ENCODE data around the gene SH3GL3.

- no peak for TF ChIP-seq POLR2A (IDR thresholded peaks at IDR 0.05)
- TF ChIP-seq CTCF (IDR thresholded peaks at IDR 0.05): no peak
These were observed 169.7 kb downstream of the SH3GL3 start for GRCh38 chr15:83616840-83617239.

Data from adrenal gland (tissue), 5 donors.